ENCODE data around the gene GFPT2. TPM values are rescaled to one million over a fixed set of nuclear protein-coding genes. Genes with fewer than 3 reads are reported as not detected.

The GFPT2 gene
- total and polyA plus RNA-seq, 2 of the 8 experiments (the other 6 are each of a cell fraction or from before 2014, with no cell fraction given): 83.7 to 143 TPM

GRCh38 chr5:180339583-180340183 lies 13.5 kb downstream of the GFPT2 start (continued):
- TF ChIP-seq ZNF274 (IDR thresholded peaks at IDR 0.05; ENCODE audit: borderline replicate concordance, extremely low read depth, low read length): no peak
- TF ChIP-seq, protein P1, sequence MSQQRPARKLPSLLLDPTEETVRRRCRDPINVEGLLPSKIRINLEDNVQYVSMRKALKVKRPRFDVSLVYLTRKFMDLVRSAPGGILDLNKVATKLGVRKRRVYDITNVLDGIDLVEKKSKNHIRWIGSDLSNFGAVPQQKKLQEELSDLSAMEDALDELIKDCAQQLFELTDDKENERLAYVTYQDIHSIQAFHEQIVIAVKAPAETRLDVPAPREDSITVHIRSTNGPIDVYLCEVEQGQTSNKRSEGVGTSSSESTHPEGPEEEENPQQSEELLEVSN (IDR thresholded peaks at IDR 0.05): no peak
- TF ChIP-seq CHD2 (IDR thresholded peaks at IDR 0.05; ENCODE audit: low read length): no peak
- no peak for TF ChIP-seq SAP30 (IDR thresholded peaks at IDR 0.05; ENCODE audit: insufficient read depth, insufficient replicate concordance, low read length)
- TF ChIP-seq TEAD4 (IDR thresholded peaks at IDR 0.05; ENCODE audit: low read depth, low read length): no peak
- no peak for TF ChIP-seq KDM4A (IDR thresholded peaks at IDR 0.05; ENCODE audit: low read depth, low read length, severe bottlenecking)
- TF ChIP-seq TCF12 (IDR thresholded peaks at IDR 0.05; ENCODE audit: low read depth, low read length): no peak
- no peak for TF ChIP-seq CTBP2 (IDR thresholded peaks at IDR 0.05; ENCODE audit: borderline replicate concordance, insufficient read depth, insufficient read length, low read length)
- no peak for TF ChIP-seq GTF2F1 (IDR thresholded peaks at IDR 0.05; ENCODE audit: borderline replicate concordance, low read depth, low read length)

All from H1 (cell line).